Fibroblast of skin of back (primary cell): ENCODE measurements around the gene GLYR1.

Experiments
- DNase-seq: peaks from one replicate; pipeline ENCODE4 v3.0.0-alpha.2; 2013

Gene GLYR1

GRCh38 chr16:4755687-4756086 lies 91.4 kb downstream of the GLYR1 start:
- DNase-seq: no peak

GRCh38 chr16:4754865-4755264 lies 92.2 kb downstream of the GLYR1 start:
- DNase-seq: no peak

GRCh38 chr16:4753227-4753626 lies 93.9 kb downstream of the GLYR1 start:
- no peak for DNase-seq
